Loucy (cell line): ENCODE measurements around the gene LTB4R2.

Experiments used
- EZH2phosphoT487 ChIP-seq: fragments of 200-600 bp; IDR thresholded peaks from 2 replicates; pipeline ENCODE4 v1.6.1; 2018; ENCODE audit warnings: antibody characterized with exemption, mild to moderate bottlenecking, moderate library complexity, borderline replicate concordance
- TF ChIP-seq, protein P1 (sequence below): fragments of 200-600 bp; sonication (generic); conservative IDR thresholded peaks from 2 replicates; pipeline ENCODE4 v1.5.1; 2014; ENCODE audit warnings: mild to moderate bottlenecking, antibody characterized with exemption, low read length

- TF ChIP-seq, protein P1, sequence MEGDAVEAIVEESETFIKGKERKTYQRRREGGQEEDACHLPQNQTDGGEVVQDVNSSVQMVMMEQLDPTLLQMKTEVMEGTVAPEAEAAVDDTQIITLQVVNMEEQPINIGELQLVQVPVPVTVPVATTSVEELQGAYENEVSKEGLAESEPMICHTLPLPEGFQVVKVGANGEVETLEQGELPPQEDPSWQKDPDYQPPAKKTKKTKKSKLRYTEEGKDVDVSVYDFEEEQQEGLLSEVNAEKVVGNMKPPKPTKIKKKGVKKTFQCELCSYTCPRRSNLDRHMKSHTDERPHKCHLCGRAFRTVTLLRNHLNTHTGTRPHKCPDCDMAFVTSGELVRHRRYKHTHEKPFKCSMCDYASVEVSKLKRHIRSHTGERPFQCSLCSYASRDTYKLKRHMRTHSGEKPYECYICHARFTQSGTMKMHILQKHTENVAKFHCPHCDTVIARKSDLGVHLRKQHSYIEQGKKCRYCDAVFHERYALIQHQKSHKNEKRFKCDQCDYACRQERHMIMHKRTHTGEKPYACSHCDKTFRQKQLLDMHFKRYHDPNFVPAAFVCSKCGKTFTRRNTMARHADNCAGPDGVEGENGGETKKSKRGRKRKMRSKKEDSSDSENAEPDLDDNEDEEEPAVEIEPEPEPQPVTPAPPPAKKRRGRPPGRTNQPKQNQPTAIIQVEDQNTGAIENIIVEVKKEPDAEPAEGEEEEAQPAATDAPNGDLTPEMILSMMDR: no peak
- no peak for TF ChIP-seq EZH2phosphoT487
Measured at GRCh38 chr14:24281636-24282035, 28.3 kb upstream of the LTB4R2 start.
